ENCODE results near the gene SOX6.

SOX6 gene

GRCh38 chr11:16167706-16168487, 188.4 kb downstream of the SOX6 start:
- no peak overlapping the region for H3K4me3 ChIP-seq (replicated peaks in 1 of 2; ENCODE audit: low read depth in 2 of 2, low read length in 2 of 2)
- TF ChIP-seq CTCF (IDR thresholded peaks at IDR 0.05; ENCODE audit: low read depth, low read length): no peak
- no peak for DNase-seq (ENCODE audit: low read depth in 2 of 2)

GRCh38 chr11:16166571-16166970, 189.8 kb downstream of the SOX6 start:
- no peak for DNase-seq (ENCODE audit: low read depth in 2 of 2)
- H3K4me3 ChIP-seq (replicated peaks in 1 of 2; ENCODE audit: low read depth in 2 of 2, low read length in 2 of 2): no peak overlapping the region
- TF ChIP-seq CTCF (IDR thresholded peaks at IDR 0.05; ENCODE audit: low read depth, low read length): no peak

GRCh38 chr11:16160146-16160545, 196.2 kb downstream of the SOX6 start:
- DNase-seq (ENCODE audit: low read depth in 2 of 2): no peak
- TF ChIP-seq CTCF (IDR thresholded peaks at IDR 0.05; ENCODE audit: low read depth, low read length): no peak
- no peak overlapping the region for H3K4me3 ChIP-seq (replicated peaks in 1 of 2; ENCODE audit: low read depth in 2 of 2, low read length in 2 of 2)

GRCh38 chr11:16158426-16158994, 197.8 kb downstream of the SOX6 start:
- no peak for TF ChIP-seq CTCF (IDR thresholded peaks at IDR 0.05; ENCODE audit: low read depth, low read length)
- H3K4me3 ChIP-seq (replicated peaks in 1 of 2; ENCODE audit: low read depth in 2 of 2, low read length in 2 of 2): no peak overlapping the region
- DNase-seq (ENCODE audit: low read depth in 2 of 2): no peak

GRCh38 chr11:16157327-16157726, 199.0 kb downstream of the SOX6 start:
- no peak for DNase-seq (ENCODE audit: low read depth in 2 of 2)
- TF ChIP-seq CTCF (IDR thresholded peaks at IDR 0.05; ENCODE audit: low read depth, low read length): no peak

GRCh38 chr11:16155448-16155847, 200.9 kb downstream of the SOX6 start:
- TF ChIP-seq CTCF (IDR thresholded peaks at IDR 0.05; ENCODE audit: low read depth, low read length): no peak
- H3K4me3 ChIP-seq (replicated peaks in 1 of 2; ENCODE audit: low read depth in 2 of 2, low read length in 2 of 2): no peak overlapping the region
- no peak for DNase-seq (ENCODE audit: low read depth in 2 of 2)

More at GRCh38 chr11:16157327-16157726, 199.0 kb downstream of the SOX6 start:
- H3K4me3 ChIP-seq (replicated peaks in 1 of 2; ENCODE audit: low read depth in 2 of 2, low read length in 2 of 2): no peak overlapping the region

Measured in cardiac fibroblast (primary cell).